Measurements from ENCODE around the gene STAC. TPM values are rescaled to one million over a fixed set of nuclear protein-coding genes. Genes with fewer than 3 reads are reported as not detected.

STAC gene
- total RNA-seq, 1 donor from 2014 or later: 0.30 TPM

DNA sequence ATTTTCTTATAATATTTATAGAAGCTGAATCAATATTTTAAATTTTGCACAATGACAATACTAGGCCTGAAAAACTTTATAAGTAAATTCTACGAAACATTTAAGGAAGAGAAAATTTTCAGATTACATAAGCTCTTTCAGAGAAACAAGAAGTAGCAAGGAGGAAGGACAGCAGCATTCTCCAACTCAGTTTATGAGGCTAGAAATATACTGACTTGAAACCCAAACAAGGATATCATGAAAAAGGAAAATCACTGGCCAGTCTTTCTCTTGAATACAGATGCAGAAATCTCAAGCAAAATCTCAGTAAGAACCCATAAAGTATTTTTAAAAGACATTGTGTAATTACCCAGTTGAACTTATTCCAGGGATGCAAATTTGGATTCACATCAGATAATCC, 121.3 kb downstream of the STAC start:
- Histone ChIP-seq H3K27ac (replicated peaks) (no peak overlapping the region), H3K4me1 (no peaks in the 10 kb centered on the region), H3K36me3 (no peaks in the 10 kb centered on the region), H3K9me3 (replicated peaks) (peaks cover 9% of the 10 kb centered on the region), H3K4me3 (no peak overlapping the region), H3K27me3 (ENCODE audit: low read depth) (no peaks in the 10 kb centered on the region)
- intact Hi-C loops (cut with micrococcal nuclease): no loop called here
- TF ChIP-seq CTCF (IDR thresholded peaks at IDR 0.05; ENCODE audit: borderline replicate concordance): no peak
- DNase-seq: no peak

DNA sequence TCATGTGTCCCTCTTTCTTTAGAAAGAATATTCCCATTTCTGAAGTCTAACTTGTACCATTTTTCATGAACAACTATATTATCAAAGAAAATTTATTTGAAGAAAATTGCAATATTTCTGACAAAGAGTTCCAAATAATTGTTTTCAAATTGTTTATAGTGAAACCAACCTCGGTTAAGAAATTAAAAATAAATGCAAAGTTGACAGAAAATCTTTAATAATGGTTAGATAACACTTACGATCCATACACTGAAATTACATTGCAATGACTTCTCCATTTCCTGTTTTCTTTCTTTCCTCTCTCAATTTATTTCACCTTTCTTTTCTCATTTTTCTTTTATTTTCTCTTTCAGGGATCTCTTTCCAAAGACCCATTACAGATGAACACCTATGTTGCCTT, 125.1 kb downstream of the STAC start:
- no peak overlapping the region for H3K27ac ChIP-seq (replicated peaks)
- DNase-seq: no peak
- peaks cover 34% of the 10 kb centered on the region for H3K9me3 ChIP-seq (replicated peaks)
- intact Hi-C loops (cut with micrococcal nuclease): no loop called here
- TF ChIP-seq CTCF (IDR thresholded peaks at IDR 0.05; ENCODE audit: borderline replicate concordance): no peak
- H3K27me3 ChIP-seq (ENCODE audit: low read depth): no peaks in the 10 kb centered on the region
- H3K4me1 ChIP-seq: no peaks in the 10 kb centered on the region
- peaks cover 6% of the 10 kb centered on the region for H3K36me3 ChIP-seq
- H3K4me3 ChIP-seq: no peak overlapping the region

DNA sequence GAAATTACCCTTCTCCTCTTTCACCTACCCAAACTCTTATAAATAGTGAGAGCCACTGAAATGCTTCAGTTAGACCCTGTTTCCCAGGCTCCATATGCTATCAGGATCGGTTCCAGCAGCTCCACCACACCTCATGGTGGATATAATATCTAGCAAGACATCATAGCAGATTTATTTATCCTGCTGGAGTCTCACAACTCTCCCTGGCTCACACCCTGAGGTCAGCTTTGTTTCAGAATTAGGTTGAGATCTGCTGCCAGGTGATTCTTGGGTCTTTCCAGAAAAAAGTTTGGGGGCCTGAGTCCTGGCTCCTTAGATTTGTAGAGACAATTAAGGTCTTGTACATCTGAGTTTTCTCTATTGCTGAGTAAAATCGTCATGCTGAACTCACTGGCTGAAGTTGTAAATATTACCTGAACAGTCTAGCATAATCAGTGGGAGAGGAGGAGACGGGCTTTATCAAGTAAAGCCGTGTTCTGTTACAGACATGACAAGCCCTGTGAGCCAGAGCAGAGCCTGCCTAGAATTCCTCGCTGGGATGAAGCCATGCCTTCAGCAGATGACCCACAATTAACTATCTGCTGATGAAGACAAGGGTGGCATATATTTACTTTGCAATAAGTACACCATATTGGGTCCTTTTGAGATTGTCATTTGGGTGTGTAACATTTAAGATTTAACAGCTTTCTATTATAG, 131.6 kb downstream of the STAC start:
- Histone ChIP-seq H3K4me3 (no peak overlapping the region), H3K27me3 (ENCODE audit: low read depth) (no peaks in the 10 kb centered on the region), H3K36me3 (peaks cover 6% of the 10 kb centered on the region), H3K27ac (replicated peaks) (no peak overlapping the region), H3K4me1 (no peaks in the 10 kb centered on the region), H3K9me3 (replicated peaks) (peaks cover 27% of the 10 kb centered on the region)
- no peak for TF ChIP-seq CTCF (IDR thresholded peaks at IDR 0.05; ENCODE audit: borderline replicate concordance)
- DNase-seq: no peak
- intact Hi-C loops (cut with micrococcal nuclease): no loop called here

GRCh38 chr3:36512555-36512954, 132.3 kb downstream of the STAC start:
- Histone ChIP-seq H3K4me3 (no peak overlapping the region), H3K27me3 (ENCODE audit: low read depth) (no peaks in the 10 kb centered on the region), H3K4me1 (no peaks in the 10 kb centered on the region), H3K36me3 (peaks cover 6% of the 10 kb centered on the region), H3K27ac (replicated peaks) (no peak overlapping the region), H3K9me3 (replicated peaks) (peaks cover 25% of the 10 kb centered on the region)
- DNase-seq: no peak
- intact Hi-C loops (cut with micrococcal nuclease): no loop called here
- no peak for TF ChIP-seq CTCF (IDR thresholded peaks at IDR 0.05; ENCODE audit: borderline replicate concordance)

- intact Hi-C loops (cut with micrococcal nuclease): no loop called here
Measured at GRCh38 chr3:36514171-36514570, 133.9 kb downstream of the STAC start.

More at GRCh38 chr3:36514171-36514570, 133.9 kb downstream of the STAC start:
- no peak for TF ChIP-seq CTCF (IDR thresholded peaks at IDR 0.05; ENCODE audit: borderline replicate concordance)
- no peak for DNase-seq
- Histone ChIP-seq H3K27ac (replicated peaks) (no peak overlapping the region), H3K36me3 (peaks cover 6% of the 10 kb centered on the region), H3K4me1 (no peaks in the 10 kb centered on the region), H3K9me3 (replicated peaks) (peaks cover 11% of the 10 kb centered on the region), H3K4me3 (no peak overlapping the region), H3K27me3 (ENCODE audit: low read depth) (no peaks in the 10 kb centered on the region)
